ENCODE measurements around the gene PTMS.

- TF ChIP-seq, protein P1, sequence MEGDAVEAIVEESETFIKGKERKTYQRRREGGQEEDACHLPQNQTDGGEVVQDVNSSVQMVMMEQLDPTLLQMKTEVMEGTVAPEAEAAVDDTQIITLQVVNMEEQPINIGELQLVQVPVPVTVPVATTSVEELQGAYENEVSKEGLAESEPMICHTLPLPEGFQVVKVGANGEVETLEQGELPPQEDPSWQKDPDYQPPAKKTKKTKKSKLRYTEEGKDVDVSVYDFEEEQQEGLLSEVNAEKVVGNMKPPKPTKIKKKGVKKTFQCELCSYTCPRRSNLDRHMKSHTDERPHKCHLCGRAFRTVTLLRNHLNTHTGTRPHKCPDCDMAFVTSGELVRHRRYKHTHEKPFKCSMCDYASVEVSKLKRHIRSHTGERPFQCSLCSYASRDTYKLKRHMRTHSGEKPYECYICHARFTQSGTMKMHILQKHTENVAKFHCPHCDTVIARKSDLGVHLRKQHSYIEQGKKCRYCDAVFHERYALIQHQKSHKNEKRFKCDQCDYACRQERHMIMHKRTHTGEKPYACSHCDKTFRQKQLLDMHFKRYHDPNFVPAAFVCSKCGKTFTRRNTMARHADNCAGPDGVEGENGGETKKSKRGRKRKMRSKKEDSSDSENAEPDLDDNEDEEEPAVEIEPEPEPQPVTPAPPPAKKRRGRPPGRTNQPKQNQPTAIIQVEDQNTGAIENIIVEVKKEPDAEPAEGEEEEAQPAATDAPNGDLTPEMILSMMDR (IDR thresholded peaks at IDR 0.05): peak in 1 of 3 donors; percentile 61
- TF ChIP-seq POLR2A (IDR thresholded peaks at IDR 0.05): peak in 1 of 2 donors; percentile 91
Observed at GRCh38 chr12:6752921-6753771, 13.0 kb upstream of the PTMS start, which contains the start of gene MLF2.
